Measurements from ENCODE around the gene PRMT7.

Gene PRMT7

DNA sequence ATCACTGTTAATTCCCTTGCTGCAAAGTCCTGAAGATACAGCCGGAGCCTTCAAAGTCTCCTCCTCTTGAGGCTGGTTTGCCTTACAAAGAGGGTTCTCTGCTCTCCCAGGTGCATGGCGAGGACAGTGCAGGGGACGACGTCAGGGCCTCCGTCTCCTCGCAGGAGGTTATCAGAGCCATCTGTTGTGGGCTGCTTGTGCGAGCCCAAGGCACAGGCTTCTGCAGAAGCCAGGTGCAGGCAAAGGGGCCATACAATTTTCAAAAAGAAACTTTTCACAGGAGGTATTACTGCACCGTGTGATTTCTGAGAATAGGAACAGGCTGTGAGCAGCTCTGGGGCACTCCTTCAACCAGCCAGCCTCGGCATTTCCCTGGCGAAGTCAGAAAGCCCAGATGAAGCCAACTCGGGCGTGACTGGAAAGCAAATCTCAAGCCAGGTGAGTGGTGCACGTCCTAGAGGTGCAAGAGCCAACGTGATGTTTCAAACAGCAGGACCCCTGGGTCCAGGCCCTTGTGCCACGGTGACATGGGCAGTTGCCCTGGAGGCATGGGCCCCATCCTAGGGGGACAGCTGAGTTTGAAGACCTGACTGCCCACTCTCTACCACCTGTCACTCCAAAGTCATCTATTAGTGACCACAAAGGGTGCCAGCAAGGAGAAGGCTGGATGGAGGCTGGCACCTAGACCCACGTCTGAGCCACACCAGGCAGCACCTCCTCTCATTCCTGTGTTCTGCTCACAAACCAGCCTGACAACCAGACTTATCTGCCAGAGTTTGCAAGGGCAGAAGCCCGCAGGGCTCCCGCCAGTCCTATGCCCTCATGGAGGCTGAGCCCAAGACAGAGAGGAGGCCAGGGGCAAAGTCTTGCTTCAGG lies 68.9 kb downstream of the PRMT7 start:
- no peak for DNase-seq

DNA sequence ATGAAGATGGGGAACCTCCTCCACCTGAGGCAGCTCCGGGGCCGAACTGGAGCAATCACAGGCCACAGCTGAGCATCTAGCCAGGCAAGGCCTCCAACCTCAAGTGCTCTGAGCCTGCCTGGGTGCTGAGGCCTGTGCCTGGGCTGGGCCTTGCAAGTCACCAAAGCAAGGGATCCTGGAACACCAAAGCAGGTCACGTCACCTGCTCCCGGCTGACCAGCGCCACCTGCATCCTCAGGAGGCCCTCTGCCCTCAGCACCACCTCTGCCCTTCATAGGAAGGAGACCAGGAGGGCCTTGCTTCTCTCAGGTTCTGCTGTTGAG lies 69.5 kb downstream of the PRMT7 start:
- DNase-seq: no peak

DNA sequence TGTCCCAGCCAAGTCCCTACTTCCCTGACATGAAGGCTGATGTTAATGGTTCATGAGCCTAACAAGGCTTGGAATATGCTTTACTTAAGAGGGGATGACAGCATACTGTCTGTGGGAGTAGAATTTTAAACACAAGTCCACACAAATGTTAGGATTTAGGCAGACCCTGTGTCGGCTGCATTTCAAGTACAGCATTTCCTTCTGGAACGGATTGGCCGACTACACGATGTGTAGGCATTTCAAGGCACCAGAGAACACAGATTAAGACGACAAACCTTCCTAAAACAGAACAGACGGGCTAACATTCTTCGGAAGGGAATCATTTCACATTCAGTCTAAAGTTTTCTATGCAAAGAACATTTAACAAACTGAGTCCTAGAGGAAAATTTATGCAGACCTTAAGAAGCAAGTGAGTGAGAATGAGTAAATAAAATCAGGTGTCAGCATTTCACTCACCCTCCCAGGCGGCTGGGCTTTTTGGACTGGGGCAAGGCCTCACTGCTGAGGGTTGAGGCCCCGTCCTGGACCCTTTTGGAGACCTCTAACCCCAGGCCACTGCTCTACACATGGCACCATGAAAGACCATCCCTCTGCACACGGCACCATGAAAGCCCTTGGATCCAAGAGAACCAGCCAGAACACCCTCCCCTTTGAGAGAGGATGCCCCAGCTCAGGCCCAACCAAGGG lies 70.0 kb downstream of the PRMT7 start:
- DNase-seq: no peak

DNA sequence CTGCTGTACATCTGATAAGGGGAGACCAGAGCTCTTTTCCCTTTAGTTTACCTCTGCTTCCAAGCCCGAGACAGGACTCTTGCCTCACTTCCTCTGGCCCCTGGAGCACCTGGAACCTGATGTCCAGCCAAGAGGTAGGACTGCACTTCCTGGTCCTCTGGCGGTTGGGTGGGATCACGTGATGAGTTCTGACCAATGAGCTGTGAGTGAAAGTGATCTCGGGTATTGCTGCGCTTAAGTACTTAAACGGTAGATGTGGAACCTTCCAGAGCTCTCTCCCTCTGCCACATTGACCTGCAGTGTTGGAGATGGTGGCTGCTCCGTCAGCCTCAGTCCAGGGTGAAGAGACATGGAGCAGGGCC lies 70.5 kb downstream of the PRMT7 start:
- DNase-seq: no peak

DNA sequence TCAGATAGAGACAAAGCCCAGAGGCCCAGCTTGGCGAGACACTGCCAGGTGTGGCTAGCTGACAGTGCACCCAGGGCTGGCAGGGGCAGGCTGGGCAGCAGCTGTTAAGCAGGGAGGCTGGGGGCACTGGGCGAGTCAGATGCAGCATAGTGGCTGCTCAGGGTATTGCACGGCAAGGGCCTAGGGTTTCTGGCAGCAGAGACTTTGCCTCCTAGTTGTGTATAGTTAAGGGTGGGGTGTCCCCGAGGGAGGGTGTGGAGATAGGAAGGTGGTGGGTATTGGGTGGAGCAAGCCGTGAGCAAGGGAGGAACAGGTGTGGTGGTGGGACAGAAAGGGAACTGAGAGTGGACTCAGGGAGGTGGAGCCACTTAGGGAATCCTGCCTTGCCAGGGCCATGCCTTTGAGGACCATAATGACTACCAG lies 71.5 kb downstream of the PRMT7 start:
- DNase-seq: peak; percentile 16

DNA sequence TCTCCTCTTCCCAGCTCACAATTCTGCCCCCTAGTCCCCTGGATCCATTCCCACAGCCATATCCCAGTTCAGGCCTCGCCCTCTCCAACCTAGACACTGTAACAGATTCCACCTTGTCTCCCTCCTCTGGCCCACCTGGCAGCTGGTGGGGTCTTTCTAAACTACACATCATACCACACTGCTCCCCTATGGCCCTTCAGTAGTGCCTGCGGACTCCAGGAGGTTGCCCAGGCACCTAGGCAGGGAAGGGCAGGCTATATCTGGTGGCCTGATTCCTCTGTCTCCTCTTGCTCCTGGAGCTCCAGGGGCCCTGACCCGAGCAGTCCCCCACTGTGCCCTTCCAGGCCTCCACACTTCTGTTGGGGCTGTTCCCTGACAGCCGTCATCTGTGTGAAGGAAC lies 73.0 kb downstream of the PRMT7 start:
- DNase-seq: no peak

DNA sequence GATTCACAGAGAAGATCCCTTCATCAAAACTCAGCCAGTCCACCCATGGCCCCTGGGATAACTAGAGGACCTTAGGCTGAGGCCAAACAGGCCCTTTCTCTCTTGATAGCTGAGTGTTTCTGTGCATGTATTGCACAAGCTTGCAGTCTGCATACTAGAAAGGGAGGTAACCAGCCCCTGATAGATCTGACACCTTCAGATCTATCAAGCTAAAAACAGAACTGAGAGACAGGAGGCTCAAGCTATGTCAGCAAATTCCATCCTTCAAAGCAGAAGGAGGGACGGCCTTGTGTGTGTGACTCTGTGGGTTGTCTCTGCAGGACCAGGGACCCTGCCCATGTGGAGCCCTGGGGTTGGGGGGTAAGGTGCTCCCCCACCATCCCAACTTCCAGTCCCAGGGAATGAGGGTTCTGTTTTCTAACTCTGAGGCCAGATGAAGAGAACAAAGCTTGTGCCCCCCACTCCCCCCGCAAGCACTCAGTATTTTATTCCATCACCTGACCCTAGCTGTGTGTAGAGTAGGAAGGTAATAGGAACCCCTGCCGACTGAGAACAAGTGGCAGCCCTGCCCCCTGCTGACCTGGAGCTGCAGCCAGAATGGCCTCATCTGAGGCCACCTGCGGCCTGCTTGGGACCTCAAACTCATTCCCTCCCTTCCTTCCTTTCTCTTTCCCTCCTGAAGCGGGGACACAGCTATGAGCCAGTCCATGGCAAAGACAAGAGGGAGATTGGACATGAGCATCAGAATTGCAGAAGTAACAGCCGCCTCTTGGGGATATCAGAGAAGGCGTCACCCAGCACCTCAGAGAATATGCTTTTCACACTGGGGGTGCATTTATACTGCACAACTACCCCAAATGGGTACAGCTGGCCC lies 73.7 kb downstream of the PRMT7 start:
- DNase-seq: no peak

DNA sequence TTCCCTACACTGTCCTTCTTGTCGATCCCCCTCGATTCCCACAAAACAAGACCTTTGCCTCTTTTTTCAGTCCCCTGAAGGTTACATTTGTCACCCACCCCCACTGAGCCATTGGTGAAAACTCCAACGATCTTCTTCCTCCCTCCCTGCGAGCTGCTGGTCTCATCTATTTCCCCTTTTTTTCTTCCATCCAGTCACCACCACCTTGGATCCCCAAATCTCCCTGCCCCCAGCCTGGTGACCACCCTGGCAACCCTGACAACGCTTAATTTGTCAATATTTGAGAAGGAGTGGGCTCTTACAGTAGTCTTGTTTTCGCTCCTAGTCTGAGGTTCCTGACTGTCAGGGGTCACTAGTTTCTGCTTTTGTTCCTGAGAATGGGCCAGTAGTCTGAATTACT lies 74.6 kb downstream of the PRMT7 start:
- no peak for DNase-seq

DNA sequence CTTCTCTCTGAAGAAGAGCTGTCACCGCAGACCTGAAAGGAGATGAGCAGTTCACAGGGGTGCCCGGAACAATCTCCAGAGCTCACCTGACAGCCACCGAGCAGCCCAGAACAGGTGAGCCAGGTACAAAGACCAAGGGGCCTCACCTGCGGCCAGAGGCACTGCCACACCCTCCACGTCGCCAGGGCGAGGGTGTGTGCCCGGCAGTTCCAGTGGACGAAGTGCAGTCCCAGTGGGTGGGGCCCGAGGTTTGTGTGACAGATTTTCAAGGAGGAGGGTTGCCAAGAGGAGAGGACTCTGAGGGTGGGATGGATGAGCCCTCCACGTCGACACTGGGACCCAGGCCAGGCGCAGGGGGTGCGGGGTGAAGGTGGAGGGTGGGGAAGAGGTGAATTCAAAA lies 75.8 kb downstream of the PRMT7 start:
- DNase-seq: no peak

DNA sequence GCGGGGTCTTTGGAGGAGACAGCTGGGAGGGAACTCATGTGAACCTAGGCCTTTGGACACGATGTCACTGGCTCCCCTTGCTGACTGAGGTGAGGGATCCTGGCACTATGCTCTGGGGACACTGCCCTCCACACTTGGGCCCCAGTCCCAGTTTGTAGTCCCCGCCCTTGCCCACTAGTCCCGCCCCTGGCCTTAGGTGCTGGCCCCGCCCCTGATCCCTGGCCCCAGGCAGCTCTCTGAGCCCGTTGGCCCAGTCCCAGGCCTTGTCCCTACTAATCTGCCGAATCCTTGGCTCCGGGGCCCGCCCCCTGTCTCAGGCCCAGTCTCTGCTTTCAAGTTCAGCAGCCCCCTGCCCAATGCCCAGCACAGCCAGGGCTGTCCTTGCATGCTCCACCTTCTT lies 76.5 kb downstream of the PRMT7 start:
- no peak for DNase-seq

DNA sequence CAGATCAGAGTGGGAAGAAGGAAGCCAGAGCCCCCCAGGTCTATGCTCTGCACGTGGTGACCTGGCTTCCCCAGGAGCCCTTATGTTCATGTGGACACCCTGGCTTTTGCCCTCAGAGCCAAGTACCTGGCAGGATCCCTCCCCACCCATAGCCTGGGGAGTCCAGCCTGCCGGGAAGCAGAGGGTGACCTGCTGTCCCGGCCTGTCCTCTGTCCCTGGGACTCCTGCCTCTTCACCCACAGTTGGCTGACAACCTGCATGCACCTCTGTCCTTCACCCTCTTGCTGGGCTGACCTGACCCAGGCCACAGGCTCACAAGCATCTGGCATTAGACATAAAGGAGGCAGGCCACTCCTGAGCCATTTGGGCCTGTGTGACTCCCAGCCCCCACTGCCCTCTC lies 77.3 kb downstream of the PRMT7 start:
- DNase-seq: no peak

DNA sequence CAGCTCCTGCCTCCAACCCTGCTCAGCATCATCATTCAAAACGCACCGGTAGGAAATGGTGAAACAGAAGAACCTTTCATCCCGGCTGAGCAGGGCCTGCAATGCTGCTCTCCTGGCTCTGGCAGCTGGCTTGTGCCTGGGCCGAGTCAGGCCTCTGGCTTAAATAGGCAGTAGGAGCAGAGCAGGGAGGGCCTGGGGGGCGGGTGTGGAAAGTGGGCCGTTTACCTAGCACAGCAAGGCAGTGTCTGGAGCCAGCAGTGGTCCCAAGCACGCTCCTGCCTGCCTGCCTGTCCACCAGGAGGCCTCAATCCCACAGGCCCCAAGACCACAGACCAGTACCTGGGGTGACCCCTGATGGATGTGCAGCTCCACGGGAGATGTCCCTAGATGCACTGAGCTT lies 78.2 kb downstream of the PRMT7 start:
- DNase-seq: no peak

DNA sequence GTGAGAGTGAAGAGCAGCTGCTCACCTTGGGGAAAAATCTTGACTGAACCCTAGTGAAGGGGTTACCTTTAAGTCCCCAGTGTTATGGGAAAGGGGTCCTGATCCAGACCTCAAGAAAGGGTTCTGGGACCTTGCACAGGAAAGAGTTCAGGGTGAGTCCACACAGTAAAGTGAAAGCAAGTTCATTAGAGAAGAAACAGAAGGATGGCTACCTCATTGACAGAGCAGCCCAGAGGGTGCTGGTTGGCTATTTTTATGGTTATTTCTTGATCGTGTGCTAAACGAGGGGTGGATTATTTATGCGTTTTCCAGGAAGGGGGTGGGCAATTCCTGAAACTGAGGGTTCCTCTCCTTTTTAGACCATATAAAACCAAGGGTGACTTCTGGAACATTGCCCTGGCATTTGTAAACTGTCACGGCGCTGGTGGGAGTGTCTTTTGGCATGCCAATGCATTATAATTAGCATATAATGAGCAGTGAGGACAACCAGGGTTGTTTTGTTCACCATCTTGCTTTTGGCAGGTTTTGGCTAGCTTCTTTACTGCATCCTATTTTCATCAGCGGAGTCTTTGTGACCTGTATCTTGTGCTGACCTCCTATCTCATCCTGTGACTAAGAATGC lies 79.0 kb downstream of the PRMT7 start:
- DNase-seq: no peak

DNA sequence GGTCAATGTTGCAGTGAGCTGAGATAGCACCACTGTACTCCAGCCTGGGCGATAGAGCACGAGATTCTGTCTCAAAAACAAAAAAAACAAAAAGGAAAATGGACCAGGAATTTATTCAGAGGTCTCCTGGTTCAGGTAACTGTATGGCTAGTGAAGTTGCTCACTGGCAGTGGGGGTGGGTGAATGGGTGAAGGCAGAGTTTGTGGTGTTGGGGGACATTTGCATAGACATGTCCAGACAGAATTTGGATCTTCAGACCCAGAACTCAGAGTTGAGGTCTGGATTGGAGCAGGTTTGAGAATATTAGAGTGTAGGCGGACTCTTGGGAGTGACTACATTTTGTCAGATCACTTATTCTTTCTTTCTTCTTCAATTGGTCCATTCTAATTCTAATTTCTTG lies 82.5 kb downstream of the PRMT7 start:
- DNase-seq: no peak

DNA sequence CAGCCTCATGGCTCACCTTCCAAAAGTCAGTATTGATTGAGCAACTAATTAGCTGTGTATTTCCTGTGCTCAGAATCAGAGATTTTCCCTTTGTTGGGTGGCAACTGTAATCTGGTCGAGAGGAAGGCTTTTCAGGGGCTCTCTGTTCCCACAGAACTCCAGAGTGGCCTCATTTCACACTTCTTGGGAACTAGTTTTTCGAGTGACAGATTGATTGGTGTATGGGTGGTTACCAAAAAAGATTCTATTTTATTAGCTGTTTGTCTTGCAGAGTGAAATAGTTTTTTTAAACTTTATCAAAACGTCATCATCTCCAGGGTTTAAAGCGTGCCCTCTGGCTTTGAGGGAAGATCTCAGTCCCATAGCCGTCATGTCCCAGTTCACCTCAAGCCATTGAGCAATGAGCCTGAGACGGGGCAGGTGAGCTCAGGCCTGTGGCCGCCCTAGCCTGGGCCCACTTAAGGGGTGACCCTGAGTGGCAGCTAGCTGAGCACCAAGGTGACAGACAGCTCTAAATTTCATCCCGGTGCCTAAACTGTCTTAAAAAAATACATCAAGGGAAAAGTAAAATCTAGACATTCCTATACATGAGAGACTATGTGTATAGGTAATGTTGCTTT lies 84.5 kb downstream of the PRMT7 start:
- no peak for DNase-seq

DNA sequence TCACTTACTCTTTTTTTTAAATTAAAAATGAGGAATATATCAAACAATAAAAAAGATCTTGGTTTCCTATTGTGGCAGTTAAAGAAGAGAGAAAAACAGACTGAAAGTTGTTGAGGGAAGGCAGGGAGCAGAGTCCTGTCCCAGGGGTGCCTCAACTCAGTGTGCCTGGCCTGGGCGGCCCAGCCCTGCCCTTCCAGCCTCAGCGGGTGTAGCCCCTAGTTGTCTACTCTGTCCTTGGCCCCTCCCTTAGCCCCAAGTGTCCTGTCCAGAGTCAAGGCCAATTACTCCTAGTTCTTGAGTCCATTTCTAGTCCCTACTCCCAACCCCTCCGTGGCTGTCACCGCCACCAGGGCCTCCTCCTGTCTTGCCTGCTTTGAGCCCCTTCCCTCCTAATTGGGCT lies 85.0 kb downstream of the PRMT7 start:
- no peak for DNase-seq

DNA sequence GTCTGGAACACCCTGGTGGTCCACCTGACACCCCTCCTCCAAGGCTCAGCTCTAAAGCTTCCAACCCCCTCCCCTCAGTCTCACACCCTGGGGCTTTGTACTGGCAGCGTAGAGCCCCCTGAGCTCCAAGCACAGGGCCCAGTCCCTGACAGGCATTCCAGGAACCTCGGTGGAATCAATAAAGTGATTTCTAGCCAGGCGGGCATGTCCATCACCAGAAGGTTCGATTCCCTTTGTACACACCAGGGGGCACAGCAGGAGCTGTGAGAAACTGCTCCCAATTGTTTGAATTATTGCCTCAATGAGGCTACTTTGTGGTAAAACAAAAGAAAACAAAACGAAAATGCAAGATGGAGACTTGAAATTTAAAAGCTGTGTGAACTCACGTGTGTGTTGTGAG lies 85.7 kb downstream of the PRMT7 start:
- DNase-seq: peak; percentile 48

DNA sequence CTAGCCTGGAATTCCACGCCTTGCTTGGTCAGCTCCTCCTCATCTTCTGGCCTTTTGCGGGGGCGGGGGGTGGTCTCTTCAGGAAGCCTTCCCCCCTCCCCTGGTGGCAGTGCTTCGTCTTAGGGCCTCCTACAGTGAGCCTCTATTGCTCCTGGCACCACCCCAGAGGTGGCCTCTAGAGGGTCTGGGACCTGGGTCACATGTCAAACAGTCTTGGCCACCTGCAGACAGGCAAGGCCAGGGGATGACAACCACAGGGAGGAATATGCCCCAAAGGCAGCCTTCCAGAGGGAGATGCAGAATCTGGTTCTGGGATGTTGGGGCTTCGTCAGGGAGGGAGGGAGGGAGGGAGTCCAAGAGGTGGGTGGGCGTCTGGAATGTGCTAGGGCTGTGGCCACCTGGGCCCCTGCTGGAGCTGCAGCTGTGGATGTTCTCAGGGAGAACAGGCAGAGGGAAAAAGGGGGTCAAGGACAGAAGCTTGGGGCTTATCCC lies 86.9 kb downstream of the PRMT7 start:
- DNase-seq: no peak

DNA sequence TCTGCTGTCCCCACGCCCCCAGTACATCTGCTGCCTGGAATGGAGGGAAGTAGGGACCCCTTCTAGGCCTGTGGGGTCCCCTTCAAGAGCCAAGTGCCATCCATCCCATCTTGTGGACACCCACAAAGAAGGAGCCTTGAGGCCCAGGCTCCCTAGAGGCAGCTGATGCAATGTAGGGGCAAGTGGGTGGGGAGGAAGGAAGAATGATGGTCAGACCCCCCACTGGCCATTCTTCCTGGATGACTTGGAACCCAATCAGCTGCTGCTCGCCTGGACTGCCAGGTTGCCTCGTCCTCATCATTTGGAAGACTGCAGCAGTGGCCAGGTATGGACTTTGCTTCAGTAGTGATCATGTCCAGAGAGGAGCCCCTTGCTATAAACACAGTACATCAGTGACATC lies 88.6 kb downstream of the PRMT7 start:
- no peak for DNase-seq

DNA sequence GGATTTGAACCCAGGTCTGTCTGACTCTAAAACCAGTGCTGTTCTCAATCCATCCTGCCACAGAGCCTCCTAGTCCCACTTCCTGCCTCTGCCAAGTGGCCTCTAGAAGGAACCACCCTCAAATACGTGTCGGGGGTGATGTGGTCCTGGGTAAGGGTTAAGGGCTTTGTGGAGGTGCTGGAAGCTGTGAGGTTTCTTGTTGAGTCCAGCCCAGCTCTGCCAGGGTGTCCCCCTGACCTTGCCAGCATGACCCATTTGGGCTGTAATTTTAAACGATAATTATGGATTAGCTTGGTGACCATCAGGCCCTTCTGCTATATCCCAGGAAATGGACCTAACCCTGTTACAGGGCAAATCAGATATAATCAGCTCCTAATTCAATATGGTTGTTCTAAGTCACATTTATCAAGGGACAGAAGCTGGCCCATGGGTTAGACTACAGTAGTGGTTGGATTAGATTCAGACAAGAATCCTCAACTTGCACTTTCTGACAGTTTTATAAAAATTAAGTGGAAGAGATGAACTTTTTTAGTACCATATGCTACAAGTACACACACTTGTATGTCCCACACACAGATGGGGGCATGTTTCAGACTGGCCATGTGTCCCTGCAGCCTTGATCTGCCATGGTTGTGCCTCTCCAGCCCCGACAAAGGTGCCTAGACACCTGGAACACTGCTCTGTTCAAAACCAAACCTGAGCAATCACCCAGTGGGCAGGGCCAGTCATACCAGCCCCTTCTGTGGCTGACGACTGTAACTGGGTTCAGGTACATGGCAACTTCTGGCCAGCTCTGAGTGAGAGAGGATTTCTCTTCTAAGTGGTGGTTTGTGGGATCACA lies 89.5 kb downstream of the PRMT7 start:
- no peak for DNase-seq

DNA sequence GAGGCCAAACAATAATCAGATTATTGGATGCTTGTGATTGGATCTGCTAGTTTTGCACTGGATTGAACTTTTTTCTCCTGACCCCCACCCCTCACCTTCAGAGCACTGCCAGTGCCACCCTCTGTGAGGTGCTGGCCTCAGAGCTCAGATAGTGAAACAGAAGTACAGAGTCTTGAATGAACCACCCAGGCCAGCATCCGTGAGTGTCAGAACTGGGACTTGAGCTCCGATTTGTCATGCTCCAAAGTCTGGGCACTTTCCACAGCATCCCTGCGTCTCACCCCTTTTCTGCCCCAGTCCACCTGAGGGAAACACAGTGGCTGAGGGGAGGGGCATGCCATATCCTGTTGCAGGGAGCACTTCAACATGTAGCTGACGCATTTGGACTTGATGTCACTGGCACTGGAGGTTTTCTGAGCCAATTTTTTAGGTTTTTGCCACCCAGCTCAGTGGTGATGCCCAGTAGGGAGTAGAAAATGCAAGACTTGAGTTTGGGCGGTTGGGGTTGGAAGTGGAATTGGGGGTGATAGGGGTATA lies 90.2 kb downstream of the PRMT7 start:
- no peak for DNase-seq
